ENCODE results near the gene GTSF1L.

Gene GTSF1L

GRCh38 chr20:43716123-43716522 lies 10.7 kb downstream of the GTSF1L start:
- no peak for DNase-seq (ENCODE audit: low spot score)

- DNase-seq (ENCODE audit: low spot score) = no peak
These were observed 11.3 kb downstream of the GTSF1L start for GRCh38 chr20:43715511-43715910.

GRCh38 chr20:43715044-43715443 lies 11.8 kb downstream of the GTSF1L start:
- no peak for DNase-seq (ENCODE audit: low spot score)

GRCh38 chr20:43711098-43711654 lies 15.6 kb downstream of the GTSF1L start:
- no peak for DNase-seq (ENCODE audit: low spot score)

- no peak for DNase-seq (ENCODE audit: low spot score)
These were observed 16.3 kb downstream of the GTSF1L start for GRCh38 chr20:43710370-43711044.

GRCh38 chr20:43702502-43702901 lies 24.3 kb downstream of the GTSF1L start:
- DNase-seq (ENCODE audit: low spot score) = no peak

GRCh38 chr20:43700627-43701026 lies 26.2 kb downstream of the GTSF1L start:
- DNase-seq (ENCODE audit: low spot score) = no peak

- no peak for DNase-seq (ENCODE audit: low spot score)
These were observed 26.7 kb downstream of the GTSF1L start for GRCh38 chr20:43699941-43700565.

- DNase-seq (ENCODE audit: low spot score) = no peak
These were observed 31.2 kb downstream of the GTSF1L start for GRCh38 chr20:43695571-43695970.

- no peak for DNase-seq (ENCODE audit: low spot score)
These were observed 32.0 kb downstream of the GTSF1L start for GRCh38 chr20:43694763-43695162.

GRCh38 chr20:43691928-43692524 lies 34.8 kb downstream of the GTSF1L start:
- DNase-seq (ENCODE audit: low spot score) = peak; percentile 42

GRCh38 chr20:43690943-43691598 lies 35.7 kb downstream of the GTSF1L start:
- no peak for DNase-seq (ENCODE audit: low spot score)

GRCh38 chr20:43689165-43689564 lies 37.6 kb downstream of the GTSF1L start:
- no peak for DNase-seq (ENCODE audit: low spot score)

GRCh38 chr20:43686820-43687219 lies 40.0 kb downstream of the GTSF1L start:
- DNase-seq (ENCODE audit: low spot score) = no peak

GRCh38 chr20:43682446-43682845 lies 44.4 kb downstream of the GTSF1L start:
- no peak for DNase-seq (ENCODE audit: low spot score)

- no peak for DNase-seq (ENCODE audit: low spot score)
These were observed 44.8 kb downstream of the GTSF1L start for GRCh38 chr20:43681991-43682410.

GRCh38 chr20:43681468-43681942 lies 45.3 kb downstream of the GTSF1L start:
- no peak for DNase-seq (ENCODE audit: low spot score)

GRCh38 chr20:43680981-43681380 lies 45.8 kb downstream of the GTSF1L start:
- no peak for DNase-seq (ENCODE audit: low spot score)

- no peak for DNase-seq (ENCODE audit: low spot score)
These were observed 50.4 kb downstream of the GTSF1L start for GRCh38 chr20:43676368-43676767.

Data from CD4-positive, alpha-beta T cell treated with Interleukin-15 for 4 hours (primary cell).